RWPE2 (cell line): ENCODE measurements around the gene ZFAND3.

ENCODE experiments used
- ATAC-seq: fragments of 200-7000 bp; cut with Tn5 transposase; 3 replicates; pipeline ENCODE4 v1.9.1; 2021; ENCODE audit warnings: low read depth
- DNase-seq: peaks from one replicate; pipeline ENCODE4 v3.0.0-alpha.2; 2020; ENCODE audit warnings: low spot score
- H3K27ac ChIP-seq: fragments of 450-650 bp; 2 replicates; pipeline ENCODE4 v1.5.1; 2017; ENCODE audit warnings: mild to moderate bottlenecking; ENCODE audit not compliant: poor library complexity, severe bottlenecking
- H3K27me3 ChIP-seq: fragments of 250-450 bp; sonication (Bioruptor Pico); 2 replicates; pipeline ENCODE4 v1.5.1; 2021; ENCODE audit warnings: mild to moderate bottlenecking, moderate library complexity; ENCODE audit not compliant: insufficient read depth, poor library complexity, severe bottlenecking
- H3K36me3 ChIP-seq: fragments of 250-450 bp; sonication (Bioruptor Pico); 2 replicates; pipeline ENCODE4 v1.5.1; 2020; ENCODE audit warnings: low read depth, mild to moderate bottlenecking, moderate library complexity
- H3K4me1 ChIP-seq: fragments of 250-450 bp; sonication (Bioruptor Pico); 2 replicates; pipeline ENCODE4 v1.5.1; 2021; ENCODE audit warnings: mild to moderate bottlenecking, moderate library complexity; ENCODE audit not compliant: insufficient read depth, poor library complexity, severe bottlenecking
- H3K4me3 ChIP-seq: fragments of 250-450 bp; sonication (Bioruptor Pico); 2 replicates; pipeline ENCODE4 v1.5.1; 2021; ENCODE audit warnings: mild to moderate bottlenecking, moderate library complexity; ENCODE audit not compliant: severe bottlenecking
- H3K9me3 ChIP-seq: fragments of 250-450 bp; sonication (Bioruptor Pico); 2 replicates; pipeline ENCODE4 v1.5.1; 2021; ENCODE audit warnings: mild to moderate bottlenecking, moderate library complexity; ENCODE audit not compliant: severe bottlenecking
- TF ChIP-seq, protein P1 (sequence below): fragments of 450-650 bp; IDR thresholded peaks from one replicate; pipeline ENCODE4 v1.5.1; 2017; ENCODE audit warnings: mild to moderate bottlenecking, moderate library complexity; ENCODE audit not compliant: poor library complexity, severe bottlenecking

The ZFAND3 gene

DNA sequence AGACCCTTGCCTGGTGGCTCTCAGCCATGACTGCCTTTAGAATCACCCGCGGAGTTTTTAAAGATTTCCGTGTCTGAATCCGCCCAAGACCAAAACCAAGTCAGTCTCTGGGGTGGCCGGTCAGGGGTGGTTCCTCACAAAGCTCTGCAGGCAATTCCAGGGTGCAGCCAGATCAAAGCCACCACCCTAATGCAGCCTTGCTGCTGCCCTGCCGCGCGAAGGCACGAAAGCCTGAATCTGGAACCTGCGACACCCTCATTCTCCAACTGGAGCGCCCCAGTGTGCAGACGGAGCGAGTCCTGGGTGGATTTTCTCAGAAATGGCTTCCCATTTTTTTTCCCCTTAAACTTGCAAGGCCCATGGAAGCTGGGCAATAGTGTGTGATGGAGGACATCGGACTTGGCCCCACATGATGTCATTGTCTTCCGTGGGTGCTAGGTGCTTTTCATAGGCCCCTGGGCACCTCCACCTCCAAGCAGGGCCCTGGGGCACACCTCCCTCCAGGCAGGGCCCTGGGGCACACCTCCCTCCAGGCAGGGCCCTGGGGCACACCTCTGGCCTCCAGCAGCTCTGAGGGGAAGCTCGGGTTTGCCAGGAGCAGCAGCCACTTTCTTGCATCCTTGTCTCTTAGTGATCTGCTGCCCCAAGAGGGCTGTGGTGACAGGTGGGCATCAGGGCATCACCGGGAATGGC lies 343.1 kb downstream of the ZFAND3 start:
- no peaks in the 10 kb centered on the region for H3K4me1 ChIP-seq
- no peak overlapping the region for H3K4me3 ChIP-seq
- TF ChIP-seq, protein P1, sequence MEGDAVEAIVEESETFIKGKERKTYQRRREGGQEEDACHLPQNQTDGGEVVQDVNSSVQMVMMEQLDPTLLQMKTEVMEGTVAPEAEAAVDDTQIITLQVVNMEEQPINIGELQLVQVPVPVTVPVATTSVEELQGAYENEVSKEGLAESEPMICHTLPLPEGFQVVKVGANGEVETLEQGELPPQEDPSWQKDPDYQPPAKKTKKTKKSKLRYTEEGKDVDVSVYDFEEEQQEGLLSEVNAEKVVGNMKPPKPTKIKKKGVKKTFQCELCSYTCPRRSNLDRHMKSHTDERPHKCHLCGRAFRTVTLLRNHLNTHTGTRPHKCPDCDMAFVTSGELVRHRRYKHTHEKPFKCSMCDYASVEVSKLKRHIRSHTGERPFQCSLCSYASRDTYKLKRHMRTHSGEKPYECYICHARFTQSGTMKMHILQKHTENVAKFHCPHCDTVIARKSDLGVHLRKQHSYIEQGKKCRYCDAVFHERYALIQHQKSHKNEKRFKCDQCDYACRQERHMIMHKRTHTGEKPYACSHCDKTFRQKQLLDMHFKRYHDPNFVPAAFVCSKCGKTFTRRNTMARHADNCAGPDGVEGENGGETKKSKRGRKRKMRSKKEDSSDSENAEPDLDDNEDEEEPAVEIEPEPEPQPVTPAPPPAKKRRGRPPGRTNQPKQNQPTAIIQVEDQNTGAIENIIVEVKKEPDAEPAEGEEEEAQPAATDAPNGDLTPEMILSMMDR = no peak
- H3K36me3 ChIP-seq = no peaks in the 10 kb centered on the region
- H3K27ac ChIP-seq = no peak overlapping the region
- no peaks in the 10 kb centered on the region for H3K27me3 ChIP-seq
- DNase-seq = no peak
- no peaks in the 10 kb centered on the region for H3K9me3 ChIP-seq
- ATAC-seq = no peak

DNA sequence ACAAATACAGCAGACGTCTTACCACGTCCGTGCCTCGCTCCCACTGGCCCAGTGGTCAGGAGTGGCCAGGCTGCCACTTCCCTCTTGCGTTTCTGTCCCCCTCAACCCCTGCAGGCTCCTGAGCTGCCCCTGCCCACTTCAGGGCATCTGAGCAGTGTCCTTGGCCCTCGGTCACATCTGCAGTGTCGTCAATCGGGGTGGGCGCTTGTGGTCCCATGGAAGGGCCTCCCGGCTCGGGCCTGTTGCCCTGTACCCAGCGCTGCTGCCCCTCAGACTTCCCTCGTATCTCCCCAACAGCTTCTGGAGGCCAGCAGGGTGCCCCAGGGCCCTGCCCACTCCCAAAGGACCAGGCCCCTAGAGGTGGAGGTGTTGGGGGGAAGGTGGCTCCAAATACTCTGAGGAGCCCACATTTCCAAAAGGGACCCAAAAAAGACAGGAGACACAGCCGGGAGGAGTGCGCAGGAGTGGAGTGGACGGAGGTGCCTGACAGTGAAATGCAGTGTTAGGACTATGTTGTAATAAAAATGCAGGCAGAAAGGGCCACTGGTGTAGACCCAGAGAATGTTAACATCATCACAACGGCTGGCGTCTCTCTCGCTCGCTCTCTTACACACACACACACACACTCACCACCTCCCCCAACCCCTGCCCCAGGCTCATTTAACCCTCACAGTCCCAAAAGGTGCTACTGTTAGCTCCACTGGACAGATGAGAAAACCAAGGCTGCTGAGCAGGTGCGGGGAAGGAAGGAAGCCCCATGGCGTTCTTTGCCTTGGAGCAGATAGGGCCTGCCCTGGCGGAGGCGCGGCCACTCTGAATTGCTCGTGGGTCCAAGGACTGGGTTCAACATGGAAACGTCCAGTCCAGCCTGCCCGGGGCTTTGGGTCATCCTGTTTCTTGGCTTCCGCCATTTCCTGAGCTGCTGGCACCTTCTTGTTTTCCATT lies 343.9 kb downstream of the ZFAND3 start:
- ATAC-seq (no peak; the same call in 2 of the 3 replicates), DNase-seq (no peak)
- H3K27me3 ChIP-seq = no peaks in the 10 kb centered on the region
- no peaks in the 10 kb centered on the region for H3K4me1 ChIP-seq
- no peaks in the 10 kb centered on the region for H3K36me3 ChIP-seq
- H3K27ac ChIP-seq = no peak overlapping the region
- TF ChIP-seq, protein P1 = no peak
- H3K4me3 ChIP-seq = no peak overlapping the region
- no peaks in the 10 kb centered on the region for H3K9me3 ChIP-seq

DNA sequence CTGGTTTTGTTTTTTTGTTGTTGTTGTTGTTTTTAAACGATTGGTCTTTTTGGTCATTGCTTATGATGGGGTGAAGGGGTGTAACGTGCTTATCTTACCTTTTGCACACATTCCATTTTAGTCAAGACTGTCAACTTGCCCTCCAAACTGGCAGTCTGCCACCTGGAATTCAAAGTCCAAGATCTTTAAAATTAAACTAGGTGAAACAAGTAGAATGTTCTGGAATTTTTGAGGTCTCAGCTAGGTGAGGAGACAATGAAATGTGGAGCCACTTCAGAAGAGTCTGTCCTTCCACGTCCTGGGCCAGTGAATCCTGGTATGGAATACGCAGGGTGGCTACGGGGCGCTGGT lies 344.6 kb downstream of the ZFAND3 start:
- TF ChIP-seq, protein P1 = no peak
- DNase-seq (no peak), ATAC-seq (no peak)
- Histone ChIP-seq H3K27me3 (no peaks in the 10 kb centered on the region), H3K4me1 (no peaks in the 10 kb centered on the region), H3K36me3 (no peaks in the 10 kb centered on the region), H3K27ac (no peak overlapping the region), H3K9me3 (no peaks in the 10 kb centered on the region), H3K4me3 (no peak overlapping the region)

DNA sequence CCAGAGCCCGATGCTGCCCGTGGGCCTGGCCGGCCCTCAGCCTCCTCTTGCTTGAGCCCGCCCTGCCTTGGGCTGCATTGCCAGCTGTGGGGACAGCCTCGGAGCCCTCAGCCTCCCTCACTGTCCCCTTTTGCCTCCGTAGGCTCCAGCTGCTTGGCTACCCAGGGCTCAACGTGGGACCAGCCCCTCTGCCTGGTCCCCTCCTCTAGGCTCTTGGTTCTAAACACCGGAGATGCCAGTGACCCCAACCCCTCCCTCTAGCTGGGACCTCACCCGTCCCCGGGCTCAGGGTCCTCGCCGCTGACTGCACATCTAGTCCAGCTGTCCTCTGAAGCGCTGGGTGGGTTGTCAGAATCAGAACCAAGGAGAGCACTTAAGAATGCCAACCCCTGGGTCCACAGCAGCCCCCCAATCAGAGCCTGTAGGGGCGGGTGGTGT lies 345.2 kb downstream of the ZFAND3 start:
- TF ChIP-seq, protein P1 = no peak
- Histone ChIP-seq H3K27ac (no peak overlapping the region), H3K27me3 (no peaks in the 10 kb centered on the region), H3K4me3 (no peak overlapping the region), H3K4me1 (no peaks in the 10 kb centered on the region), H3K36me3 (no peaks in the 10 kb centered on the region), H3K9me3 (no peaks in the 10 kb centered on the region)
- ATAC-seq = no peak
- DNase-seq = no peak
